Glutamatergic neuron (in vitro differentiated cells): ENCODE results near the gene RAB39A. TPM values are rescaled to one million over a fixed set of nuclear protein-coding genes. Genes with fewer than 3 reads are reported as not detected.
"Not testable (repeated sequence)": the region's sequence is repeated elsewhere in the genome, so short reads cannot be mapped to it uniquely, and the experiment has no call there.

Experiments
- DNase-seq: peaks from one replicate; pipeline ENCODE4 v3.0.0; 2022
- H3K27ac Mint-ChIP-seq: one replicate; pipeline ENCODE4 v1.8.0; 2020; ENCODE audit warnings: mild to moderate bottlenecking, mixed read lengths, inconsistent platforms; ENCODE audit not compliant: unreplicated experiment
- H3K27me3 Mint-ChIP-seq: one replicate; pipeline ENCODE4 v1.8.0; 2020; ENCODE audit warnings: mild to moderate bottlenecking, moderate library complexity, mixed read lengths, inconsistent platforms; ENCODE audit not compliant: unreplicated experiment
- H3K36me3 Mint-ChIP-seq: one replicate; pipeline ENCODE4 v1.8.0; 2020; ENCODE audit warnings: mild to moderate bottlenecking, mixed read lengths, inconsistent platforms; ENCODE audit not compliant: unreplicated experiment
- H3K4me1 Mint-ChIP-seq: one replicate; pipeline ENCODE4 v1.8.0; 2020; ENCODE audit warnings: mild to moderate bottlenecking, low read depth, mixed read lengths, inconsistent platforms; ENCODE audit not compliant: unreplicated experiment
- H3K4me3 Mint-ChIP-seq: one replicate; pipeline ENCODE4 v1.8.0; 2020; ENCODE audit warnings: mild to moderate bottlenecking, mixed read lengths, inconsistent platforms; ENCODE audit not compliant: unreplicated experiment
- H3K9me3 Mint-ChIP-seq: one replicate; pipeline ENCODE4 v1.8.0; 2020; ENCODE audit warnings: mild to moderate bottlenecking, moderate library complexity, mixed read lengths, inconsistent platforms; ENCODE audit not compliant: unreplicated experiment
- long read RNA-seq: library from polyadenylated mRNA; unstranded; transcript quantifications from one replicate; pipeline ENCODE4 v2.0.0, GENCODE V29; 2020; ENCODE audit not compliant: unreplicated experiment
- total RNA-seq: library from RNA; stranded (reverse); fragmentation: NEBNext Ultra II Directional; extraction: Animal tissue kit (Norgen Biotek cat#: 25700); gene quantifications from one replicate; pipeline ENCODE4 v1.2.1, GENCODE V29; 2021; ENCODE audit not compliant: unreplicated experiment
- TF ChIP-seq, protein P1 (sequence below): fragments of 200-600 bp; sonication (generic); IDR thresholded peaks from one replicate; pipeline ENCODE4 v1.5.0; 2021; ENCODE audit not compliant: partially characterized antibody, unreplicated experiment

The RAB39A gene, protein sequence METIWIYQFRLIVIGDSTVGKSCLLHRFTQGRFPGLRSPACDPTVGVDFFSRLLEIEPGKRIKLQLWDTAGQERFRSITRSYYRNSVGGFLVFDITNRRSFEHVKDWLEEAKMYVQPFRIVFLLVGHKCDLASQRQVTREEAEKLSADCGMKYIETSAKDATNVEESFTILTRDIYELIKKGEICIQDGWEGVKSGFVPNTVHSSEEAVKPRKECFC
- total RNA-seq, result 21.9 TPM
- long read RNA-seq, partial matches to known transcripts, result 0 of 1 reads
- long read RNA-seq, other reads (novel, unspliced or antisense), result 1 of 1 reads

DNA sequence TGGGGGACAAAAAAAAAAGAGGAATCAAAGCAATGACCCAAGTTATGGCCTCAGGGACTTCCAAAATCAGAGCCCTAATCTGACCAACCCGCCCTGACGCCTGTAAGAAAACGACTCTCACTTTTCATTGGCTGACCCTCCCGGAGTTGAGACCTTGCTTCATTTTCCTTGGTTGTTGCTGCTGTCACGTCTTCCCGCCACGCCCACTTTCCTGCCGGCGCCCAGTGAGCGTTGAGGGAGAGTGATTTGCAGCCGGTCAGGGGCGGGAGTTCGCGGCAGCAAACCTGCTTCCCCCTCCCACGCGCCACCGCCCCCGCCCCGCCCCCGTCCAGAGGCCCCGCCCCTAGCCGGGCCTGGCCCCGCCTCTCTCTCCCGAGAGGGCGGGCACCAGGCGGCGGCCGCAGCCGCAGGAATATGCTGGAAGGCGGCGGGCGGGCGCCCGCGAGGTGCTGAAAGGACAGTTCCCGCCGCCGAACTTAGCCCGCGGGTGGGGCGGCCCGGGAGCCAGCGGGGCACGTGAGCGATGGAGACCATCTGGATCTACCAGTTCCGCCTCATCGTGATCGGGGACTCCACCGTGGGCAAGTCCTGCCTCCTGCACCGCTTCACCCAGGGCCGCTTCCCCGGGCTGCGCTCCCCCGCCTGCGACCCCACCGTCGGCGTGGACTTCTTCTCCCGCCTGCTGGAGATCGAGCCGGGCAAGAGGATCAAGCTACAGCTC is at the start of gene RAB39A:
Gene RAB39A, plus strand, starts transcription at position 403 of the 721 bp plus-strand sequence. Its CDS starts 121 bp downstream, at position 524.
- peak within 1 kb of the TSS; percentile 99 for H3K4me3 Mint-ChIP-seq
- peak; percentile 98 for DNase-seq
- TF ChIP-seq, protein P1, sequence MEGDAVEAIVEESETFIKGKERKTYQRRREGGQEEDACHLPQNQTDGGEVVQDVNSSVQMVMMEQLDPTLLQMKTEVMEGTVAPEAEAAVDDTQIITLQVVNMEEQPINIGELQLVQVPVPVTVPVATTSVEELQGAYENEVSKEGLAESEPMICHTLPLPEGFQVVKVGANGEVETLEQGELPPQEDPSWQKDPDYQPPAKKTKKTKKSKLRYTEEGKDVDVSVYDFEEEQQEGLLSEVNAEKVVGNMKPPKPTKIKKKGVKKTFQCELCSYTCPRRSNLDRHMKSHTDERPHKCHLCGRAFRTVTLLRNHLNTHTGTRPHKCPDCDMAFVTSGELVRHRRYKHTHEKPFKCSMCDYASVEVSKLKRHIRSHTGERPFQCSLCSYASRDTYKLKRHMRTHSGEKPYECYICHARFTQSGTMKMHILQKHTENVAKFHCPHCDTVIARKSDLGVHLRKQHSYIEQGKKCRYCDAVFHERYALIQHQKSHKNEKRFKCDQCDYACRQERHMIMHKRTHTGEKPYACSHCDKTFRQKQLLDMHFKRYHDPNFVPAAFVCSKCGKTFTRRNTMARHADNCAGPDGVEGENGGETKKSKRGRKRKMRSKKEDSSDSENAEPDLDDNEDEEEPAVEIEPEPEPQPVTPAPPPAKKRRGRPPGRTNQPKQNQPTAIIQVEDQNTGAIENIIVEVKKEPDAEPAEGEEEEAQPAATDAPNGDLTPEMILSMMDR, result no peak
- peaks cover 8% of the 10 kb centered on the region for H3K27me3 Mint-ChIP-seq
- peak within 1 kb of the TSS; percentile 94 for H3K27ac Mint-ChIP-seq
- H3K9me3 Mint-ChIP-seq, result peaks cover 13% of the 10 kb centered on the region
- peaks cover 10% of the 10 kb centered on the region for H3K4me1 Mint-ChIP-seq
- no peaks in the 10 kb centered on the region for H3K36me3 Mint-ChIP-seq

DNA sequence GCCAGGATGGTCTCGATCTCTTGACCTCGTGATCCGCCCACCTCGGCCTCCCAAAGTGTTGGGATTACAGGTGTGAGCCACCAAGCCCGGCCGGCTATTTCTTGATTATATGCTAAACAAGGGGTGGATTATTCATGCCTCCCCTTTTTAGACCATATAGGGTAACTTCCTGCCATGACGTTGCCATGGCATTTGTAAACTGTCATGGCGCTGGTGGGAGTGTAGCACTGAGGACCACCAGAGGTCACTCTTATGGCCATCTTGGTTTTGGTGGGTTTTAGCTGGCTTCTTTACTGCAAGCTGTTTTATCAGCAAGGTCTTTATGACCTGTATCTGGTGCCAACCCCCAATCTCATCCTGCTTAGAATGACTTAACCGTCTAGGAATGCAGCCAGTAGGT is 46.8 kb upstream of the RAB39A start:
- H3K27me3 Mint-ChIP-seq, H3K4me1 Mint-ChIP-seq, H3K9me3 Mint-ChIP-seq, H3K27ac Mint-ChIP-seq, DNase-seq, H3K4me3 Mint-ChIP-seq, H3K36me3 Mint-ChIP-seq: not testable (repeated sequence)

DNA sequence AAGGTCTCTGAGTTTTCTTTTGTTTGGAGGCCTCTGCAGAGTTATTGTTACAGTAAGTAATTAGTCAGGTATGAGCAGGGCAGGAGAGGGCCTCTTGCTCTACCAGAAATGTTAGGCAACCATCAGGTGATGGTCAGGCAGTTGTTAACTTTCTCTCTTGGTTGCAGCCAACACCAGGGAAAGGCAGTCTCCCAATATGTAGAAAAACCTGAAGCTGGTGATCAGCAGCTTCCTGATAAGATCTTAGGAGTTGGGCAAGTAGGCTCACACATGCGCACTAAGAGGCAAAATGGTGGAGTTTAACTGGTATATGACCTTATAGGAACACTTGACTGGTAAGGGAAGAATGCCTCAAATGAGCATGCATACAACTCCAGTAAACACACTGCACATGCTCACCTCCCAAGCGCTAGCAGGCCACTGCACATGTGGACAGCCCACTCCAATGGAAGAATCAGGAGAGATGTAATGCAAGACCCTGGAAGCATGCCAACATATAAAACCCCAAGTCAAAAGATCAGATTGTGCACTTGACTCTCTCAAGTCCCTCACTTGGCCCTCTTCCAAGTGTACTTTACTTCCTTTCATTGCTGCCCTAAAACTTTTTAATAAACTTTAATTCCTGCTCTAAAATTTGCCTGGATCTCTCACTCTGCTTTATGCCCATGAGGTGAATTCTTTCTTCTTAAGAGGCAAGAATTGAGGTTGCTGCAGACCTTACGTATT is 46.0 kb upstream of the RAB39A start:
- no peaks in the 10 kb centered on the region for H3K27me3 Mint-ChIP-seq
- H3K9me3 Mint-ChIP-seq, result no peaks in the 10 kb centered on the region
- no peak overlapping the region for H3K4me3 Mint-ChIP-seq
- H3K4me1 Mint-ChIP-seq, result no peaks in the 10 kb centered on the region
- no peak for DNase-seq
- TF ChIP-seq, protein P1, result no peak
- H3K27ac Mint-ChIP-seq, result no peak overlapping the region
- no peaks in the 10 kb centered on the region for H3K36me3 Mint-ChIP-seq

DNA sequence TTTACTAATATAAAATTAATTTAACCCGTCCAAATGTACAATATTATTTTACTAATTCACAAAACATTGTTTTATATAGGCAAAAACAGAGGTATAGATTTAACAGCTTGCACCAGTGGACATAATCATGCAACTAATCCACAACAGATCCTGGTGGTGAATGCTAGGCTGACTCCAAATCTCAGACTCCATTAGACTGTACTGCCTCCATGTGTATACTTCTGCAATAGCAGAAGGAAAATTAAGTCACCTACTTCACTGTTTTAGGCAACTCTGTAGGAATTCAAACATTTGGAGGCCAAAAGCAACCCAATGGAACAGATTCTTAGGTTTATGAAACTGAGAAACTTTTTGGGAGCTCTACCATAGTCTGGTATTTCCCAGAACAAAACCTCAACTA is 30.0 kb upstream of the RAB39A start:
- no peak for DNase-seq
- Mint-ChIP-seq H3K9me3 (no peaks in the 10 kb centered on the region), H3K27me3 (peaks cover 1% of the 10 kb centered on the region), H3K27ac (no peak overlapping the region), H3K4me3 (no peak overlapping the region), H3K36me3 (no peaks in the 10 kb centered on the region), H3K4me1 (no peaks in the 10 kb centered on the region)
- TF ChIP-seq, protein P1, result no peak

DNA sequence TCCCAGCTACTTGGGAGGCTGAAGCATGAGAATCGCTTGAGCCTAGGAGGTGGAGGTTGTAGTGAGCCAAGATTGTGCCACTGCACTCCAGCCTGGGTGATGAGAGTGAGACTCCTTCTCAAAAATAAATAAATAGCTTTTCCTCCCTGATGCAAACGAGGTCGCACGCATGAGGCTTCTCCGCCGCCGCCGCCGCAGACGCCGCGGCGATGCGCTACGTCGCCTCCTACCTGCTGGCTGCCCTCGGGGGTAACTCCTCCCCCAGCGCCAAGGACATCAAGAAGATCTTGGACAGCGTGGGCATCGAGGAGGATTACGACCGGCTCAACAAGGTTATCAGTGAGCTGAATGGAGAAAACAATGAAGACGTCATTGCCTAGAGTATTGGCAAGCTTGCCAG is 20.0 kb upstream of the RAB39A start:
- DNase-seq, result no peak
- TF ChIP-seq, protein P1, result no peak
- H3K36me3 Mint-ChIP-seq, result no peaks in the 10 kb centered on the region
- no peaks in the 10 kb centered on the region for H3K9me3 Mint-ChIP-seq
- H3K27ac Mint-ChIP-seq, result no peak overlapping the region
- H3K27me3 Mint-ChIP-seq, result peaks cover 3% of the 10 kb centered on the region
- no peak overlapping the region for H3K4me3 Mint-ChIP-seq
- H3K4me1 Mint-ChIP-seq, result no peaks in the 10 kb centered on the region

DNA sequence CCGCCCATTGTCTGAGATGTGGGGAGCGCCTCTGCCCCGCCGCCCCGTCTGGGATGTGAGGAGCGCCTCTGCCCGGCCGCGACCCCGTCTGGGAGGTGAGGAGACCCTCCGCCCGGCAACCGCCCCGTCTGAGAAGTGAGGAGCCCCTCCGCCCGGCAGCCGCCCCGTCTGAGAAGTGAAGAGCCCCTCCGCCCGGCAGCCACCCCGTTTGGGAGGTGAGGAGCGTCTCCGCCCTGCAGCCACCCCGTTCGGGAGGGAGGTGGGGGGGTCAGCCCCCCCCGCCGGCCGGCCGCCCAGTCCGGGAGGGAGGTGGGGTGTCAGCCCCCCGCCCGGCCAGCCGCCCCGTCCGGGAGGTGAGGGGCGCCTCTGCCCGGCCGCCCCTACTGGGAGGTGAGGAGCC is 15.8 kb upstream of the RAB39A start:
- H3K4me1 Mint-ChIP-seq, H3K27ac Mint-ChIP-seq, H3K36me3 Mint-ChIP-seq, DNase-seq, H3K9me3 Mint-ChIP-seq, H3K27me3 Mint-ChIP-seq, H3K4me3 Mint-ChIP-seq: not testable (repeated sequence)
